Central memory CD8-positive, alpha-beta T cell (primary cell): ENCODE data around the gene GPX3.

Source experiments
- ATAC-seq: fragments of 150-1000 bp; cut with Tn5 transposase; replicated peaks from 2 replicates; pipeline ENCODE4 v1.10.0; 2022; ENCODE audit warnings: mild to moderate bottlenecking, moderate FRiP score, moderate number of reproducible peaks; ENCODE audit not compliant: poor library complexity, severe bottlenecking; ENCODE audit errors: extremely low read depth
- DNase-seq, 2 donors: peaks; one replicate each; pipeline ENCODE4 v3.0.0; 2021; ENCODE audit warnings: low spot score in 2 of 2
- H3K27ac Mint-ChIP-seq: one replicate; pipeline ENCODE4 v1.8.0; 2022; ENCODE audit warnings: low read depth, mild to moderate bottlenecking, moderate library complexity, mixed read lengths
- H3K27me3 Mint-ChIP-seq: one replicate; pipeline ENCODE4 v1.8.0; 2022; ENCODE audit warnings: mixed read lengths
- H3K36me3 Mint-ChIP-seq: one replicate; pipeline ENCODE4 v1.8.0; 2022; ENCODE audit warnings: mild to moderate bottlenecking, moderate library complexity, mixed read lengths; ENCODE audit not compliant: insufficient read depth
- H3K4me1 Mint-ChIP-seq: one replicate; pipeline ENCODE4 v1.8.0; 2022; ENCODE audit warnings: mixed read lengths
- H3K4me3 Mint-ChIP-seq: one replicate; pipeline ENCODE4 v1.8.0; 2022; ENCODE audit warnings: mild to moderate bottlenecking, moderate library complexity, mixed read lengths
- H3K9me3 Mint-ChIP-seq: one replicate; pipeline ENCODE4 v1.8.0; 2022; ENCODE audit warnings: mixed read lengths

GPX3 gene

GRCh38 chr5:151018846-151019245 lies 1.5 kb upstream of the GPX3 start:
- Mint-ChIP-seq H3K9me3 (no peaks in the 10 kb centered on the region), H3K27me3 (no peaks in the 10 kb centered on the region), H3K4me1 (peaks cover 13% of the 10 kb centered on the region), H3K36me3 (no peaks in the 10 kb centered on the region), H3K4me3 (no peak overlapping the region), H3K27ac (no peak overlapping the region)
- DNase-seq, result no peak
- ATAC-seq, result no peak

GRCh38 chr5:151019331-151019730 lies 1.1 kb upstream of the GPX3 start:
- no peaks in the 10 kb centered on the region for H3K27me3 Mint-ChIP-seq
- DNase-seq (no peak), ATAC-seq (no peak)
- peaks cover 2% of the 10 kb centered on the region for H3K36me3 Mint-ChIP-seq
- no peak overlapping the region for H3K4me3 Mint-ChIP-seq
- no peak overlapping the region for H3K27ac Mint-ChIP-seq
- H3K4me1 Mint-ChIP-seq, result peaks cover 13% of the 10 kb centered on the region
- H3K9me3 Mint-ChIP-seq, result no peaks in the 10 kb centered on the region

- DNase-seq (no peak), ATAC-seq (no peak)
- Mint-ChIP-seq H3K36me3 (peaks cover 3% of the 10 kb centered on the region), H3K27ac (no peak overlapping the region), H3K27me3 (no peaks in the 10 kb centered on the region), H3K4me3 (no peak overlapping the region), H3K4me1 (peaks cover 13% of the 10 kb centered on the region), H3K9me3 (no peaks in the 10 kb centered on the region)
These were observed 1.4 kb downstream of the GPX3 start for GRCh38 chr5:151021746-151022145.

GRCh38 chr5:151022511-151023018 lies 2.2 kb downstream of the GPX3 start:
- Mint-ChIP-seq H3K9me3 (no peaks in the 10 kb centered on the region), H3K27me3 (no peaks in the 10 kb centered on the region), H3K4me3 (no peak overlapping the region), H3K4me1 (peaks cover 13% of the 10 kb centered on the region), H3K27ac (no peak overlapping the region), H3K36me3 (peaks cover 8% of the 10 kb centered on the region)
- DNase-seq, result no peak
- ATAC-seq, result no peak

- Mint-ChIP-seq H3K9me3 (no peaks in the 10 kb centered on the region), H3K27ac (no peak overlapping the region), H3K4me1 (peaks cover 13% of the 10 kb centered on the region), H3K4me3 (no peak overlapping the region), H3K27me3 (no peaks in the 10 kb centered on the region), H3K36me3 (peaks cover 10% of the 10 kb centered on the region)
- ATAC-seq, result no peak
- no peak for DNase-seq
These were observed 2.7 kb downstream of the GPX3 start for GRCh38 chr5:151023047-151023615.

- DNase-seq, result no peak
- H3K4me3 Mint-ChIP-seq, result no peak overlapping the region
- no peak overlapping the region for H3K27ac Mint-ChIP-seq
These were observed 3.3 kb downstream of the GPX3 start for GRCh38 chr5:151023651-151024050.

GRCh38 chr5:151024440-151025249 lies 4.3 kb downstream of the GPX3 start:
- Mint-ChIP-seq H3K9me3 (no peaks in the 10 kb centered on the region), H3K4me3 (no peak overlapping the region), H3K27ac (peak overlapping the region; percentile 11), H3K36me3 (peaks cover 23% of the 10 kb centered on the region), H3K4me1 (peaks cover 13% of the 10 kb centered on the region), H3K27me3 (no peaks in the 10 kb centered on the region)
- ATAC-seq, result no peak
- DNase-seq, result no peak

More at GRCh38 chr5:151023651-151024050, 3.3 kb downstream of the GPX3 start:
- ATAC-seq, result no peak
- H3K9me3 Mint-ChIP-seq, result no peaks in the 10 kb centered on the region
- peaks cover 15% of the 10 kb centered on the region for H3K36me3 Mint-ChIP-seq
- peaks cover 13% of the 10 kb centered on the region for H3K4me1 Mint-ChIP-seq
- H3K27me3 Mint-ChIP-seq, result no peaks in the 10 kb centered on the region

GRCh38 chr5:151025250-151025606 lies 4.8 kb downstream of the GPX3 start:
- H3K27me3 Mint-ChIP-seq, result no peaks in the 10 kb centered on the region
- H3K27ac Mint-ChIP-seq, result no peak overlapping the region
- H3K4me3 Mint-ChIP-seq, result no peak overlapping the region
- no peaks in the 10 kb centered on the region for H3K9me3 Mint-ChIP-seq
- DNase-seq, result no peak
- peaks cover 13% of the 10 kb centered on the region for H3K4me1 Mint-ChIP-seq
- ATAC-seq, result no peak
- peaks cover 28% of the 10 kb centered on the region for H3K36me3 Mint-ChIP-seq

GRCh38 chr5:151026088-151026487 lies 5.7 kb downstream of the GPX3 start:
- no peaks in the 10 kb centered on the region for H3K27me3 Mint-ChIP-seq
- no peaks in the 10 kb centered on the region for H3K9me3 Mint-ChIP-seq
- ATAC-seq, result no peak
- no peak overlapping the region for H3K4me3 Mint-ChIP-seq
- H3K36me3 Mint-ChIP-seq, result peaks cover 35% of the 10 kb centered on the region
- no peak for DNase-seq
- no peak overlapping the region for H3K27ac Mint-ChIP-seq
- H3K4me1 Mint-ChIP-seq, result peaks cover 8% of the 10 kb centered on the region

GRCh38 chr5:151026679-151027078 lies 6.3 kb downstream of the GPX3 start:
- DNase-seq (no peak), ATAC-seq (no peak)
- Mint-ChIP-seq H3K9me3 (no peaks in the 10 kb centered on the region), H3K4me1 (peaks cover 5% of the 10 kb centered on the region), H3K27me3 (no peaks in the 10 kb centered on the region), H3K36me3 (peaks cover 39% of the 10 kb centered on the region), H3K27ac (no peak overlapping the region), H3K4me3 (no peak overlapping the region)

- Mint-ChIP-seq H3K27ac (peak overlapping the region; percentile 44), H3K9me3 (no peaks in the 10 kb centered on the region), H3K4me1 (no peaks in the 10 kb centered on the region), H3K27me3 (no peaks in the 10 kb centered on the region), H3K4me3 (no peak overlapping the region), H3K36me3 (peaks cover 52% of the 10 kb centered on the region)
- no peak for DNase-seq
- ATAC-seq, result no peak
These were observed 7.6 kb downstream of the GPX3 start for GRCh38 chr5:151027961-151028479.

- Mint-ChIP-seq H3K9me3 (no peaks in the 10 kb centered on the region), H3K36me3 (peaks cover 55% of the 10 kb centered on the region), H3K4me3 (no peak overlapping the region), H3K4me1 (no peaks in the 10 kb centered on the region), H3K27ac (no peak overlapping the region), H3K27me3 (no peaks in the 10 kb centered on the region)
- ATAC-seq (no peak), DNase-seq (no peak)
These were observed 8.3 kb downstream of the GPX3 start for GRCh38 chr5:151028717-151029116.
